ENCODE measurements around the gene NBAS.

DNA sequence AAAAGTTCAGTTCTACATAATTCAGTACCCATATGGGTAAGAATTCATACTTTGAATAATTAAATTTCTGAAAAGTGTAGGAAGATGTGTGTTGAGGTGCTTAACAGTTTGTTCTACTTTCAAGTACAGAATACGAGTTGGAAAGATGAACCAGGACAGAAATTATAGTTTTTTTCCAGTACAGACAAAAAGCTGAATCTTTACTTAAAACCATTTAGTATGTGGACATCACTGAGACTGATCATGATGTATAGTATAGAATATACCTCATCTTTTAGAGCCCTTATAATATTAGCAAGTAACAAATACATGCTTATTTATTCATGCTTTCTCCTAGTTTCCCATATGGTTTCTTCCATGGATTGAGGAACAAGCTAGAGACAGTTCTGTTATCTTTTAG lies 40.5 kb upstream of the NBAS start:
- TF ChIP-seq, protein P1, sequence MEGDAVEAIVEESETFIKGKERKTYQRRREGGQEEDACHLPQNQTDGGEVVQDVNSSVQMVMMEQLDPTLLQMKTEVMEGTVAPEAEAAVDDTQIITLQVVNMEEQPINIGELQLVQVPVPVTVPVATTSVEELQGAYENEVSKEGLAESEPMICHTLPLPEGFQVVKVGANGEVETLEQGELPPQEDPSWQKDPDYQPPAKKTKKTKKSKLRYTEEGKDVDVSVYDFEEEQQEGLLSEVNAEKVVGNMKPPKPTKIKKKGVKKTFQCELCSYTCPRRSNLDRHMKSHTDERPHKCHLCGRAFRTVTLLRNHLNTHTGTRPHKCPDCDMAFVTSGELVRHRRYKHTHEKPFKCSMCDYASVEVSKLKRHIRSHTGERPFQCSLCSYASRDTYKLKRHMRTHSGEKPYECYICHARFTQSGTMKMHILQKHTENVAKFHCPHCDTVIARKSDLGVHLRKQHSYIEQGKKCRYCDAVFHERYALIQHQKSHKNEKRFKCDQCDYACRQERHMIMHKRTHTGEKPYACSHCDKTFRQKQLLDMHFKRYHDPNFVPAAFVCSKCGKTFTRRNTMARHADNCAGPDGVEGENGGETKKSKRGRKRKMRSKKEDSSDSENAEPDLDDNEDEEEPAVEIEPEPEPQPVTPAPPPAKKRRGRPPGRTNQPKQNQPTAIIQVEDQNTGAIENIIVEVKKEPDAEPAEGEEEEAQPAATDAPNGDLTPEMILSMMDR (IDR thresholded peaks at IDR 0.05; ENCODE audit: insufficient read depth, low read length, poor library complexity, severe bottlenecking), result no peak
- no peak for TF ChIP-seq EZH2phosphoT487 (conservative IDR thresholded peaks at IDR 0.05; ENCODE audit: low read length)

Measured in SU-DHL-6 (cell line).